Neural progenitor cell (in vitro differentiated cells): ENCODE measurements around the gene DVL3. TPM values are rescaled to one million over a fixed set of nuclear protein-coding genes. Genes with fewer than 3 reads are reported as not detected.

ENCODE experiments used
- DNase-seq: peaks from one replicate; pipeline ENCODE4 v3.0.0-alpha.2; 2016; ENCODE audit warnings: low spot score
- H2AFZ ChIP-seq: fragments of 200-600 bp; sonication (generic); replicated peaks from 2 replicates; pipeline ENCODE4 v1.6.1; 2016; ENCODE audit warnings: antibody characterized with exemption
- H3F3A ChIP-seq: fragments of 200-600 bp; sonication (generic); 2 replicates; pipeline ENCODE4 v1.6.1; 2016; ENCODE audit warnings: antibody characterized with exemption, low read depth
- H3K27ac ChIP-seq: fragments of 200-600 bp; sonication (generic); 2 replicates; pipeline ENCODE4 v1.5.1; 2016; ENCODE audit warnings: mild to moderate bottlenecking
- H3K27me3 ChIP-seq: fragments of 200-600 bp; sonication (generic); 2 replicates; pipeline ENCODE4 v1.6.1; 2016; ENCODE audit warnings: mild to moderate bottlenecking, moderate library complexity
- H3K36me3 ChIP-seq: fragments of 200-600 bp; sonication (generic); 2 replicates; pipeline ENCODE4 v1.5.1; 2016
- H3K4me1 ChIP-seq: fragments of 200-600 bp; sonication (generic); 2 replicates; pipeline ENCODE4 v1.6.1; 2016; ENCODE audit warnings: mixed run types
- H3K4me2 ChIP-seq: fragments of 200-600 bp; sonication (generic); 2 replicates; pipeline ENCODE4 v1.6.1; 2016
- H3K4me3 ChIP-seq: fragments of 200-600 bp; sonication (generic); 2 replicates; pipeline ENCODE4 v1.5.1; 2016
- H3K79me2 ChIP-seq: fragments of 200-600 bp; sonication (generic); 2 replicates; pipeline ENCODE4 v1.6.1; 2016; ENCODE audit warnings: low read depth
- H3K9ac ChIP-seq: fragments of 200-600 bp; sonication (generic); 2 replicates; pipeline ENCODE4 v1.6.1; 2016
- H3K9me3 ChIP-seq: fragments of 200-600 bp; sonication (generic); 2 replicates; pipeline ENCODE4 v1.5.1; 2016; ENCODE audit warnings: low read depth
- H4K20me1 ChIP-seq: fragments of 200-600 bp; sonication (generic); 2 replicates; pipeline ENCODE4 v1.6.1; 2016; ENCODE audit warnings: low read depth
- H3K27ac Mint-ChIP-seq: 3 replicates; pipeline ENCODE4 v1.8.0; 2021; ENCODE audit warnings: mixed read lengths
- H3K27me3 Mint-ChIP-seq: 2 replicates; pipeline ENCODE4 v1.8.0; 2022; ENCODE audit warnings: low read depth, mild to moderate bottlenecking, inconsistent platforms, moderate library complexity, mixed read lengths; ENCODE audit not compliant: insufficient read depth
- H3K36me3 Mint-ChIP-seq: 3 replicates; pipeline ENCODE4 v1.8.0; 2021; ENCODE audit warnings: mixed read lengths
- H3K4me1 Mint-ChIP-seq: 3 replicates; pipeline ENCODE4 v1.8.0; 2021; ENCODE audit warnings: mixed read lengths
- H3K4me3 Mint-ChIP-seq: 3 replicates; pipeline ENCODE4 v1.8.0; 2021; ENCODE audit warnings: mild to moderate bottlenecking, moderate library complexity, mixed read lengths
- H3K9me3 Mint-ChIP-seq: 3 replicates; pipeline ENCODE4 v1.8.0; 2020; ENCODE audit warnings: mixed read lengths
- CTCF ChIP-seq: fragments of 200-600 bp; sonication (generic); IDR thresholded peaks from 2 replicates; pipeline ENCODE4 v1.5.1; 2017; ENCODE audit warnings: antibody characterized with exemption, mild to moderate bottlenecking
- EZH2 ChIP-seq: fragments of 200-600 bp; sonication (generic); IDR thresholded peaks from 2 replicates; pipeline ENCODE4 v1.6.1; 2017; ENCODE audit warnings: antibody characterized with exemption, mild to moderate bottlenecking, moderate library complexity
- EZH2phosphoT487 ChIP-seq: fragments of 200-600 bp; sonication (generic); IDR thresholded peaks from 2 replicates; pipeline ENCODE4 v1.6.1; 2017; ENCODE audit warnings: antibody characterized with exemption
- total RNA-seq: library from RNA; depleted of rRNA; stranded (reverse); fragments of >200 nt; gene quantifications from 2 replicates; pipeline ENCODE4 v1.2.3, GENCODE V29; 2015; ENCODE audit warnings: low replicate concordance

Gene DVL3
- total RNA-seq, 1 donor from 2014 or later, result 29.8 TPM

GRCh38 chr3:184193991-184194539, 38.9 kb downstream of the DVL3 start:
- Mint-ChIP-seq H3K9me3 (no peaks in the 10 kb centered on the region), H3K36me3 (peaks cover 23% of the 10 kb centered on the region), H3K27ac (no peak overlapping the region), H3K27me3 (peaks cover 9% of the 10 kb centered on the region), H3K4me1 (no peaks in the 10 kb centered on the region), H3K4me3 (no peak overlapping the region)
- H3K36me3 ChIP-seq, result no peaks in the 10 kb centered on the region
- no peak for DNase-seq
- H3K79me2 ChIP-seq, result no peaks in the 10 kb centered on the region
- H3K9ac ChIP-seq, result no peak overlapping the region
- no peak overlapping the region for H2AFZ ChIP-seq
- TF ChIP-seq EZH2, result no peak
- no peak for TF ChIP-seq EZH2phosphoT487
- no peak for TF ChIP-seq CTCF
- no peak overlapping the region for H3K4me3 ChIP-seq
- no peaks in the 10 kb centered on the region for H3F3A ChIP-seq
- no peak overlapping the region for H3K27ac ChIP-seq
- H3K4me1 ChIP-seq, result no peaks in the 10 kb centered on the region
- no peaks in the 10 kb centered on the region for H4K20me1 ChIP-seq
- no peaks in the 10 kb centered on the region for H3K27me3 ChIP-seq
- no peak overlapping the region for H3K4me2 ChIP-seq
- H3K9me3 ChIP-seq, result no peaks in the 10 kb centered on the region

- Histone ChIP-seq H3K79me2 (no peaks in the 10 kb centered on the region), H3K27me3 (no peaks in the 10 kb centered on the region), H3K36me3 (no peaks in the 10 kb centered on the region), H3K27ac (no peak overlapping the region), H3K4me1 (no peaks in the 10 kb centered on the region), H4K20me1 (no peaks in the 10 kb centered on the region), H3K4me2 (no peak overlapping the region), H3K4me3 (no peak overlapping the region), H2AFZ (no peak overlapping the region), H3K9ac (no peak overlapping the region), H3K9me3 (no peaks in the 10 kb centered on the region), H3F3A (no peaks in the 10 kb centered on the region)
- no peaks in the 10 kb centered on the region for H3K9me3 Mint-ChIP-seq
- no peak overlapping the region for H3K27ac Mint-ChIP-seq
- no peaks in the 10 kb centered on the region for H3K4me1 Mint-ChIP-seq
- TF ChIP-seq EZH2phosphoT487 (no peak), CTCF (no peak), EZH2 (no peak)
- peaks cover 7% of the 10 kb centered on the region for H3K27me3 Mint-ChIP-seq
- no peak for DNase-seq
- H3K4me3 Mint-ChIP-seq, result no peak overlapping the region
- H3K36me3 Mint-ChIP-seq, result peaks cover 16% of the 10 kb centered on the region
Observed at GRCh38 chr3:184196536-184196935, 41.4 kb downstream of the DVL3 start.

- H3K36me3 ChIP-seq, result no peaks in the 10 kb centered on the region
- no peak overlapping the region for H2AFZ ChIP-seq
- no peaks in the 10 kb centered on the region for H3K27me3 ChIP-seq
- no peak for DNase-seq
- H3K79me2 ChIP-seq, result no peaks in the 10 kb centered on the region
- no peak overlapping the region for H3K4me2 ChIP-seq
- H3K9me3 ChIP-seq, result no peaks in the 10 kb centered on the region
- TF ChIP-seq CTCF (no peak), EZH2 (no peak), EZH2phosphoT487 (no peak)
- H3K4me1 ChIP-seq, result no peaks in the 10 kb centered on the region
- H3K36me3 Mint-ChIP-seq, result peaks cover 10% of the 10 kb centered on the region
- peaks cover 3% of the 10 kb centered on the region for H3K27me3 Mint-ChIP-seq
- no peak overlapping the region for H3K27ac Mint-ChIP-seq
- H3K4me1 Mint-ChIP-seq, result no peaks in the 10 kb centered on the region
- H3F3A ChIP-seq, result no peaks in the 10 kb centered on the region
- H3K27ac ChIP-seq, result no peak overlapping the region
- H3K4me3 ChIP-seq, result no peak overlapping the region
- H3K4me3 Mint-ChIP-seq, result no peak overlapping the region
- H3K9ac ChIP-seq, result no peak overlapping the region
- no peaks in the 10 kb centered on the region for H3K9me3 Mint-ChIP-seq
- H4K20me1 ChIP-seq, result no peaks in the 10 kb centered on the region
Observed at GRCh38 chr3:184198509-184198908, 43.3 kb downstream of the DVL3 start.
